IPS DF 4.7 (cell line): Measurements from ENCODE around the gene DIP2B.
A peak's percentile ranks its signal among the peaks of the same experiment; 100 is the strongest.

Source experiments
- DNase-seq: peaks from one replicate; pipeline ENCODE4 v3.0.0-alpha.2; 2013; ENCODE audit warnings: low spot score; ENCODE audit errors: extremely low read depth

The DIP2B gene

DNA sequence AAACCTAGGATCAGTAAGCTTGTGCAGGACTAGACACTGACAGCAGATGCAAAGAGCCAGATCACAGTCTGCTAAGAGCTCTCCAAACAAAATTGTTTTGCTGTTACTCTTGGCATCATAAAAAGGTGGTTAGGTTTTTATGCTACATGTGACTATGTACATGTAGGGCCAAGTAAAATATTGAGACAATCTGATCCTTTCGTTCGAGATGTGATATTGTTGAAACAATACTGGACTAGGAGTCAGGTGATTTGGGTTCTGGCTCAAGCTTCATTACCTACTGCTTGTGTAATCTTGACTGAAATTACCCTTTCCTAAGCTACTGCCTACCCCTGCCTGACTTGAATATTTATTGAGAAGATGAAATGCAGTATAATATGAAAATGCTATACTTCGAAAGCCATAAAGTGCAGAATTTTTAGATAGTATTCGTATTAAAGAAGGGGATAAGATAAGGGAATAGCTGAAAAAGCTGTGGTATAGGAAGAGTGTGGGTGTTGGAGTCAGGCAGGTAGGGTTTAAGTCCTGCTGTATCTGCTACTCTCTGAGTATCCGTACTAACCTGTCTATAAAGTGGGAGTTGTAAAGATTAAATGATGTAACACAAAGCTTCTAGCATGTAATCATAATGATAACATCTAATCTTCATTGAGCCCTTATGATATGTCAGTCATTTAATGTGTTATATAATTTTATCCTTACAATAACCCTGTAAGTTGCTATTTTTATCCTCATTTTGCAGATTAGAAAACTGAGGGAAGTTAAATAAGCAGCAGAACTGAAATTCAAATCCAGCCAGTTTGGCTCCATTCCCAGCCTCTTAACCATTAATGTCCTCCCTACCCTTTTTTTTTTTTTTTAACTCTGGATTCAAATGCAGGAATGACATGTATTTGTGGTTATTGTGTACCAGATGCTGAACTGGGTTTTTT is 220.5 kb downstream of the DIP2B start:
- no peak for DNase-seq

DNA sequence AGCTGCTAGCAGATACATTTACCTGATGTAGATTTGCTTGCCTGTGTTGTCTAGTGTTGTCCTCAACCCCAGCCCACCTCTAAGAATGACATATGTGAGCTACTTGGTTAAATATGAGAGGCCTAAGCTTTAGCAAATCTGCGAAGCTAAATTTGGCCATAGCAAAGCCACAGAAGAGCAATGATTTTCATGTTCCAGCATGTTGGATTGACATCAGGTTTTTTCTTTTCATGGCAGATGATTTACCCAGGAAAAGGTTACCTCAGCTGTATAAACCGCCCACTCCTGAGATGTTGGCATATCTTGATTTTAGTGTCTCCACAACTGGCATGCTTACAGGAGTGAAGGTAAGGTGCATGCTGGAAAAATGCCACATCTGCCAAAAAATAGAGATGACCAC is 222.7 kb downstream of the DIP2B start:
- DNase-seq = no peak

DNA sequence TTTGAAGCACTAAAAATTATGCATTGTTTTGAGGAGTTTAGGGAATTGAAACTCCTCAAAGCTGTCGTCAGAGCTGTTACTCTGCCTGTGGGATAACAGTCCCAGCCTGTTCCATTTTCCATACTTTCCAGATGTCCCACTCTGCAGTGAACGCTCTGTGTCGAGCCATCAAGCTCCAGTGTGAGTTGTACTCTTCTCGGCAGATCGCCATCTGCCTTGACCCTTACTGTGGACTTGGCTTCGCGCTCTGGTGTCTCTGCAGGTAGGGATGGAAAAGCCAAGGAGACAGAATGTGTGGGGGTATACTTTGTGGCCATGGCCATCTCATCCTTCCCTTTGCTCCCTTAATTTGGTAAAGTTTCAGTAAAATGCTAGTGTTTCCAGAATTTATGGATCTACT is 223.6 kb downstream of the DIP2B start:
- no peak for DNase-seq

DNA sequence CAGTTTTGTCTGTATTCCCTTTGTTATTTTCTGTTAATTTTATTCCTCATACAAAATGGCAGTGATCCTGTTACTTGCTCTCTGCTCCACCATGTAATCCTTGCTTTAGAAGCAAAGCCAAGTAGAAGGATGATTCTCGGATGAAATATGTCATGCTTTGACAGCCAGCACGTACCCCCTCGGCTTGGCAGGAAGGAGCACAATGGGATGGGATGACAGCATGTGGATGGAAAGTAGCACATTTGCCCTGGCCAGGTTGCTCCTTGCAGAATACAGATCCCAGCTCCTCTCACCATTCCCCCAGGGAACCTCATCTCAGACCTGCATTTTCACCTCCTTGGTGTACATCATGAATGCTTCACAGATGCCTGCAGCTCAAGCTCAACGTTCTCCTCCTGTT is 224.1 kb downstream of the DIP2B start:
- no peak for DNase-seq

DNA sequence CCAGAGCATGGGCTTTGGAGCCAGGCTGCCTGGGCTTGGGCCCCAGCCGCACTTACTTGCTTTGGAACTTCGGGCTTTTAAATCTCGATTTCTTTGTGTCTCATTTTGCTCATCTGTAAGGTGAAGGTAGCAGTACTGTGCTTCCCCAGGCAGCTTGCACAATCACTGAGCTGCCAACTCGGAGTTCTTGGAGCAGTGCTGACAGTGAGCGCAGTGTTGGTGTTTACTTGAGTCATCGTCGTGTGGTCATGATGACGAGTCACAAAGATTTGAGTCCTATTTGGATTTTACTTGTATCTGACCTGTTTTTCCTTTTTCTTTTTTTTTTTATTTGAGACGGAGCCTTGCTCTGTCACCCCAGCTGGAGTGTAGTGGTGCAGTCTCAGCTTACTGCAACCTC is 227.8 kb downstream of the DIP2B start:
- DNase-seq = no peak

DNA sequence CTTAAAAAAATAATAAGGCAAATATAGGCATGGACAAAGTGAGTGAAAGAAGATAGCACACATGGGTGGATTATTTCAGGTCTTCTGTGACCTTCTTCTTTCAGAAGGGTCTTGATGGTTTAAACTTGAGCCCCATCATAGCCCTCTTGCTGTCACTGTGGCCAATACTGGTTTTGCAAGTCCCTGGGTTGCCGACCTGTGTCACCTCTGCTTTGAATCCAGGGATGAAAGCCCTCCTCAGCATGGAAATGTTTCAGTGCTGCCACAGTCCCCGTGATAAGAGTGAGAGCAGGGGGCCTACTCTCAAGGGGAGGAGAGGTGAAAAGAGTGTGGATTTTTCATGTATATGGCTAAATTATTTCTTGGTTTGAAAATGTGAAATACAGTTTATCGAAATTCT is 228.9 kb downstream of the DIP2B start:
- DNase-seq = no peak

DNA sequence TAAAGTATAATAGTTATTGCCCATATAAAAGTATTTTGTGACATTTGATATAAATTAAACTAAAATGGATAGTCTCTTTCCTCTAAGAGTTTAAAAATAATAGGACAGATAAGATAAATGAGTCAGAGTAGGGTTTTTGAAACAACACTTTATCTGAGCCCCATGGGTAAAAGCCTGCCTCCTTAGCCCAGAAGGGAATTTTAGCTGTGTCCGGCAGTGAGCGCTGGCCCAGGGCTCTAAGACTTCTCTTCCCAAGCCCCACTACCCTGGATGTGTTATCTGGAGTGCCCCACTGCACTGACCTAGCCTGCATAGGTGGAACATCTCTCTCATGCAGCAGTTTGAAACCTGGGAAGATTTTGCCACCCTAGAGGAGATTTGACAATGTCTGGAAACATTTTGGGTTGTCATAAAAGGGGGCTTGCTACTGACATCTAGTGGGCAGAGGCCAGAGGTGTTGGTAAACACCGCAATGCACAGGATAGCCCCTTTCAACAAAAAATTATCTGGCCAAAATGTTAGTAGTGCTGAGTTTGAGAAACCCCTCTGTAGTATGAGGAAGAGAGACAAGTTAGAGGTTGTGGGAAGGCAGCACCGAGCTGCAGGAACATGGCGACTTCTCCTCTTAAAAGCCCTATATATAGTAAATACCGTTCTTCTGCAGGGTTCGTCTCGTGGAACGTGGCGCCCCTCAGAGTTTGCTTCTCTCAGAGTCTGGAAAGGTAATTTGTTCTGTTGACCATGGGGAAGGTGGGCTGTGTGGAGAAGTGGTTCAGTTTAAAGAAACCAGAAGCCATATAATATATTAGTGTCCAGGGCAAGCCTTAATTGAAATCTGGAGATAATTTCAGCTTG is 229.9 kb downstream of the DIP2B start:
- peak; percentile 33 for DNase-seq

DNA sequence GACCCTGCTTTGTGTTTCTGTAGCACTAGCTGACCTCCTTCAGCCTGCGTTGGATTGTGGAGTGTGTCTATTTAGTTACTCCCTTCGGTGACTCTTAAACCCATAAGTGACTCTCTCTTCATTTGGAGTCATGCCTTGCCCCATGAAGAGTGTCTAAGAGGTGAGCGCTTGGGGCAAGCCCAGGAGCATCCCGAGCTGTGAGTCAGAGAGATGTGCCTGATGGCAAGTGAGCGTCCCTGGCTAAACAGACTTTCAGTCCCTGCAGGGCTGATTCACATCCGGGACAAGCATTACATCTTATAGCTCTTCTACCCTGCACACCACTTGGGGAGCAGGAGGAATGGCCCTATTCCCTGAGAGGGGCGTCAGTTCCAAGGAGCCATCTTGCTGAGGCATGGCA is 234.8 kb downstream of the DIP2B start:
- no peak for DNase-seq

DNA sequence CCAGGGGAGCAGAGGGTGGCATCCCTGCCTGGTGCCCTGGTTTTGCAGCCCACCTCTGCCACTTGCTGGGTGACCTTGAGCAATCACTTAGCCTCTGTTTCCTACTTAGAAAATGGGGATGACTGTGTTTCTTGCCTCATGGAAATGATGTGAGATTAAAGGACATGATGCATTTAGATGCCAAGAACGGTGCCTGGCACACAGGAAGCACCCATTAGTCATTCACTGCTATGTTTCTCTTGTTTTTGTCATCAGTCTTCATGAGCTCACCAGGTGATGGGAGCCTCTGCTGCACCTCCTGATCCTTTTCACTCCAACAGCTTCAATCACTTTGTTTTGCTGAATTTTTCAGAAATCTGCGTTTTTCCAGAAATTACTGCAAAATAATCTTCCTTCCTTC is 235.5 kb downstream of the DIP2B start:
- no peak for DNase-seq

DNA sequence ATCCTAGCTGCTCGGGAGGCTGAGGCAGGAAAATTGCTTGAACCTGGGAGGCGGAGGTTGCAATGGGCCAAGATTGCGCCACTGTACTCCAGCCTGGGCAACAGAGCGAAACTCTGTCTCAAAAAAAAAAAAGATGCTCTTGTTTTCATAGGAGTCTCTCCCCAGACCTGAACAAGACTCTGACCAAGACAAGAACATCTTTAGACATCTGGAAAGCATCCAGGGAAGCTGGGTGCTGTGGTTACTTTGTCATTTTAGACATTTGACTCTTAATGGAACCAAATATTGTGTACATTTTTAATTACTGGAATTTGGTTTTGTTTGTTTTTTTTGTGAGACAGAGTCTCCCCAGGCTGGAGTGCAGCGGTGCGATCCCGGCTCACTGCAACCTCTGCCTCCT is 238.0 kb downstream of the DIP2B start:
- no peak for DNase-seq

DNA sequence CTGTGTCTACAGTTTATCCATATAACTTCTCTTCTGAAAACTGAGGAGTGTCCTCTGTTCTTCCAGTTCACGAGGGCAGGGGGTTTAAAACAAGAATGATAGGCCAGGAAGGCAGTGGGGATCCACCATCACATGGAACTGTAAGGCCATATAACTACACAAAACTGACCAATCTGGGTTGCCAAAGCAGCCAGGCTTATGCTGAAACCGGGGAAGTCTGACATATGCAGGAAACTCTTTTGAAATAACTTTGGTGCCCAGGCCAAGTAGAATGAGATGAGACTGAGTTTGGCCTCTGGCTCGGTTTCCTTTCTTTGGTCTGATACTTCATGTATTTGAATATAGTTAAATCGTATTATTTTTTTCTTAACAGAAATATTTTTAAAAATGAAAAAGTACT is 241.1 kb downstream of the DIP2B start:
- DNase-seq = no peak

DNA sequence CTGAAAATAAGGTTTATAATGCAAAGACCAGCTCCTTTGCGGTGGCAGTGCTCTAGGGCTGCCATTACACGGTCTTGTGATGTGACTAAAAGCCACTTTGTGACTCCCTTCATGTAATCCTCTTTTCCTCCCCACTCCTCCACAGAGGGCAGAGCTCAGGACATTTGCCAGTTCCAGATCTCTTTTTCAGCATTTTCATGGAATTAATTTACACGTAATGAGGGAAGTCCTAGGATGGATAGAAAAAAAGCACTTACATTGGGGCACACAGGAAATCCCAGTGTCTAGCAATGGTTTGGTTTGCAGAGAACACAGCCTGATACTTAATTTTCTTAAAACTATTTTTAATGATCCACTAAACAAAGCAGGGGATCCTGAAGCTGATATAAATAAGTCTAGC is 241.6 kb downstream of the DIP2B start:
- DNase-seq = no peak

DNA sequence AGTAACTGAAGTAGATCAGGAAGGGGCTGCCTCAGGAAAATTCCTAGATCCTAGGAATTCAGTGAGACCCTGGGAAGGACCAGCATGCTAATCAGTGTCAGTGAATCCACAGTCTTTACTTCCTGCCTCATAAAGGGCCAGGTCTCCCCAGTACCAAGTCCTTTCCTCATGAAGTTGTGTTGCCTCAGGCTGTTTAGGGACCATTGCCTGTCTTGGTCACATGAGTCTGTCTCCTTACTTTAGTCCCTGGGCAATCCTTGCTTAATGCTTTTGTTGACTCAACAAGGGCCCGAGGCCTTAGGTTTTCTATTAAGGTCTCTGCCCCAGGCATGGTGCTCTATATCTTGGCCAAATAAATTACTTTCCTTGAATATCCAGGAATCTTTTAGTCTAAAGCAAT is 243.0 kb downstream of the DIP2B start:
- no peak for DNase-seq

DNA sequence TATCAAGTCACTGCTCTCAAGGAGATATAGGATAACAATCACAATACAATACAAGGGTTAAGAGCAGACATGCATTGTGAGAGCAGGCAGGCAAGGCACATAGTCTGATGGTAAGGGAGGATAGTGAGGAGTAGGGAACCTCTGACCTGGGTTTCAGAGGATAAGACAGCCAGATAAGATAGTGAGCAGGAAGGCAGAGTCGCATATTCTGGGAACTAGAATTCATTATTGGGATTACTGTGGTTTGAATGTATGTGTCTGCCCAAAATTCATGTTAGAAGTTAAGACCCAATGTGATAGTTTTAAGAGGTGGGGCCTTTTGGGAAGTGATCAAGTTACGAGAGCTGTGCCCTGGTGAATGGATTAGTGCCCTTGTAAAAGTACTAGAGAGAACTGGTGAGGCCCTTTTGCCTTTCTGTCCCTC is 244.7 kb downstream of the DIP2B start:
- DNase-seq = no peak

DNA sequence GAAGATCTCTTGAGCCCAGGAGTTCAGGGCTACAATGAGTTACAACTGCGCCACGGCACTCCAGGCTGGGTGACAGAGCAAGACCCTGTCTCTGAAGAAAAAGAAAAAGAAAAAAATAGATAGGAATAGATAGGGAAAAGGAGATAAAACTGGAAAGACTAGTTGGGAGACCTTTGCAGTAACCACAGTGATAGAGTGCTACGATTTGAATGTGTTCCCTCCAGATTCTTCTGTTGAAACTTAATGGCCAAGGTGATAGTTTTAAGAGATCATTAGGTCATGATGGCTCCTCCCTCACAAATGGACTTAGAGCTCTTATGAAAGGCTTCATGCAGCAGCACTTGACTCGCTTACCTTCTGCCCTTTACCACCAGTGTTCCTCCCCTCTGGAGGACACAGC is 245.6 kb downstream of the DIP2B start:
- DNase-seq = no peak

DNA sequence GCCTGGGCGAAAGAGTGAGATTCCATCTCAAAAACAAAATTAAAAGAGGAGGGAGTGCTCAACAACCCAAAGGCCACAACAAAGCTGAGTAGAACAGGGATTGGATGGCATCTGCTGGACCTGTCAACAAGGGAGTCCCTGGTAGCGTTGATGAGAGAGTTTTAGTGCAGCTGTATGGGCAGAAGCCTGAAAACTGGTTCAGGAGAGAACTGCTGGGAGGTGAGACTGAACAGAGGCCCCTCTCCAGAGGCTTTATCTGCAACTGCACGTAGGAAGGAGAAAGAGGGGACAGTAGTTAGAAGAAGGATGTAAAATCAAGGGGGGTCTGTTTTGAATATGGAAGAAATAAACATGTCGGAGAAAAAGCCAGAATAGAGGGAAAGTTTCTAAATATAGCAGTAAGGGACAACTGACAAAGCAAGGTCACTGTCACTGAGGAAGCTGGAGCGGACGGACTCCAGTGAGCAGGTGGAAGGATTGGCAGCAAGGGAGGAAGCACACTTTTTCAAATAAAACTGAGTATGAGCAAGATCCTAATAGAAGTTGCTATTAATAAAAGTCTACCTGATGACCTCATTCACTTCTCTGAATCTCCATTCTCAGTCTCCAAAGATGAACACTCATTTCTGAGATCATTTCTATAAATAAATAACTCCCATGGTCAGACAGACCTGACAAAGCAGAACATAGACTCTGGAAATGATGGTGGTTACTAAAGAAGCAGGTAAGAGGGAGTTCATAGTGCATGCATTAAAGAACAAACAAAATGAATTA is 247.3 kb downstream of the DIP2B start:
- DNase-seq = no peak

DNA sequence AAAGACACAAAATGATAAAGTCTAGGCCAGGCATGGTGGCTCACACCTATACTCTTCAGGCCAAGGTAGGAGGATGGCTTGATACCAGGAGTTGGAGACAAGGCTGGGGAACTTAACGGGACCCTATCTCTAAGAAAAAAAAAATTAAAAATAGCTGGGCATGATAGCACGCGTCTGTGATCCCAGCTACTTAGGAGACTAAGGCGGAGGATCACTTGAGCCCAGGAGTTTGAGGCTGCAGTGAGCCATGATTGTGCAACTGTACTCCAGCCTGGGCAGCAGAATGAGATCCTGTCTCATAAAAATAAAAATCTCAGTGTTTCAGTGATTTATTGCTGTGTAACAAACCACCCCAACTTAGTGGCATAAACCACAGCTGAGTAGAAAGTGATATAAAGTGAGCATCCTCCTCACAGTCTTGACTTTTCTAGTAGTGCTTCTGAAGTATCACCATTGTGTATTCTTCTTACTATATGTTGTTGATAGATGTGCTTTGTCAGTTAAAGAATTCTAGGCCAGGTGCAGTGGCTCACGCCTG is 248.5 kb downstream of the DIP2B start:
- no peak for DNase-seq

DNA sequence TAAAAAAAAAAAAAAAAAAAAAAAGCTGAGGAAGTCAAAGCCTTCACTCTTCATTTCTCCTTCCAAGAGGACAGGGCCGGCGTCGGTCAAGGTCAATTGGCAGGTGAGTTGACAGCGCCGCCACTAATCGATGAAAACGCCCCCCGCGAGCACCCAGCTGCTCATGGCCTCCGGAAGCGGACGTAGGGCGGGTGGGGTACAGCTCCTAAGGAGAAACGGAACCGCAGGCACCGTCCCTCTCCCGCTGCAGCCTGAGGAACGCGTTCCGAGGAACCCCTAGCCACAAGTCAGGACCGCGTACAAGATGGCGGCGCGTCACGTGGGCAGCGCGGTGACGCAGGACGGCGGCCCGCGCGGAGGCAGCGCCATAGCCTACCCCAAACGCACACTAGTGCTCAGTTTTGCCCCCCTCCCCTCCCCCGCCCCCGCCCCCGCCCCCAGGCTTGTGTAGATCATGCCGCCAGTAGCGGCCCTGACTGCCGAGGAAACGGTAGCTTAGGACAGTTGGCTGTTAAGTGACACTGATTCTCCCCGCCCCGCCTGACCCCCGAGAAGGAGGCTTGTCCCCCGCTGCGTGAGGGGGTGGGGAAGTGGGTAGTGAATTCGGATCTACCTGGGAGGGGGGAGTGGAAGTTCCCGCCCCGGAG is 259.0 kb downstream of the DIP2B start, which contains the start of gene ATF1:
TSS of gene ATF1 (plus strand) at position 463 of the 647 bp plus-strand sequence. CDS start 16,045 bp downstream, outside the sequence.
- no peak for DNase-seq

DNA sequence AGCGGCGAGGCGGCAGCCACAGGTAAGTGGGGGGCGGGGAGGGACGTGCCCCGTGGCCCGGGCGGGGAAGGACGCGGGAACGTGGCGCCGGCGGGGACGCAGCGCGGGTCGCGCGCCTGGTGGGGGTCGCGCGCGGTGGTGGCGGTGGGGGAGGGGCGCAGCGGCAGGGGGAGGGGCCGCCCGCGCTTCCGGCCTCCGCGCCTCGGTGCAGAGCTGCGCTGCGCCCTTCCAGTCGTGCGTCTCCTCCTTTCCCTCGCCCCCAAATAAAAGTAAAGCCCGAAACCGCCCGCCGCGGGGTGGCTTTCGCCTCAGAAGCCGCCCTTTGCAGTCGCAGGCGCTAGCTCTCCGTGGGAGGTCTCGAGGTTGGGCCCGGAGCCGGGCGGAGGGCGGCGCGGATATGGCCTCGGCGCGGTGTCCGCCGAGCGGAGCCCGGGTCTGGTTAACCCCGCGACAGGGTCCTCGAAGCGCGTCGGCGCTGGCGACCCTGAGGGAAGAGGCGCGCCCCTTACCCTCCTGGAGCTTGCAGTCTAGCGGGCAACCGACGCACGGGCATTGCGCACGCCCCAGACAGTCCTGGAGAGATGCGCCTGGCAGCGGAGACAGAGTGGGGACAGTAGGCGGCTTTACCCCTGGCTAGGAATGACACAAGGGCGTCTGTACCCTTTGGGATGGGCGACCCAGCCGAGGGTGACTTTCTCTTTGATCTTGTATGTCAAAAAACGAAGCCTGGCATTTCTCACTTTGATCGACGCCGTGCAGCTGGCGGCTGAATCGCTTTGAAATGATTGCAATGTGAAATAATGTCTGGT is 259.7 kb downstream of the DIP2B start:
- no peak for DNase-seq
